H1 (cell line): ENCODE measurements around the gene CDH10. TPM values are rescaled to one million over a fixed set of nuclear protein-coding genes. Genes with fewer than 3 reads are reported as not detected.

Experiments used
- CTCF ChIA-PET: fragments of 300-600 bp; sonication (Branson Sonifier 250); formaldehyde crosslinking; loops from one replicate; lab custom pipeline; 2021; ENCODE audit not compliant: partially characterized antibody; lab: Charles Lee
- POLR2A ChIA-PET: fragments of 300-600 bp; sonication (Branson Sonifier 250); formaldehyde crosslinking; loops from one replicate; lab custom pipeline; 2021; ENCODE audit warnings: inconsistent platforms; ENCODE audit not compliant: partially characterized antibody; lab: Charles Lee
- DNase-seq, 2 experiments: peaks; one replicate each; pipeline versions ENCODE4 v3.0.0 to v3.0.0-alpha.2; 2010 to 2022; ENCODE audit warnings: low spot score in 2 of 2, low read depth in 1 of 2, mixed read lengths in 1 of 2
- FAIRE-seq: peaks from 2 replicates; lab custom pipeline; 2011; peaks lifted over from hg19 to GRCh38; lab: Jason Lieb, UNC
- H2AFZ ChIP-seq: 2 replicates; pipeline ENCODE4 v1.8.1; 2012; ENCODE audit warnings: low read length, inconsistent platforms
- H2AK5ac ChIP-seq: 2 replicates; pipeline ENCODE4 v1.6.1; 2013; ENCODE audit warnings: low read depth, low read length
- H2BK120ac ChIP-seq: replicated peaks from 2 replicates; pipeline ENCODE3; 2013; ENCODE audit warnings: low read depth, low read length, inconsistent platforms
- H2BK12ac ChIP-seq: 2 replicates; pipeline ENCODE4 v1.6.1; 2013; ENCODE audit warnings: low read depth, low read length
- H2BK15ac ChIP-seq: 2 replicates; pipeline ENCODE4 v1.6.1; 2013; ENCODE audit warnings: low read length
- H2BK20ac ChIP-seq: 2 replicates; pipeline ENCODE4 v1.6.1; 2013; ENCODE audit warnings: low read length
- H2BK5ac ChIP-seq: 2 replicates; pipeline ENCODE4 v1.6.1; 2013; ENCODE audit warnings: low read depth, low read length
- H3K14ac ChIP-seq: 2 replicates; pipeline ENCODE4 v1.6.1; 2013; ENCODE audit warnings: inconsistent platforms; ENCODE audit not compliant: insufficient read length
- H3K18ac ChIP-seq: 2 replicates; pipeline ENCODE4 v1.6.1; 2013; ENCODE audit warnings: low read length; ENCODE audit errors: extremely low read depth
- H3K23ac ChIP-seq: 2 replicates; pipeline ENCODE4 v1.6.1; 2013; ENCODE audit warnings: inconsistent platforms; ENCODE audit not compliant: insufficient read length
- H3K23me2 ChIP-seq: 2 replicates; pipeline ENCODE4 v1.6.1; 2013; ENCODE audit warnings: low read depth, low read length
- H3K27ac ChIP-seq: 2 replicates; pipeline ENCODE4 v1.6.1; 2011; ENCODE audit warnings: low read depth, low read length, inconsistent platforms
- H3K27me3 ChIP-seq, 4 experiments: replicated peaks in 1 of 4; 1 replicate in 1 of 4; 2 replicates in 3 of 4; pipeline versions ENCODE4 v1.6.1 to v1.8.1; 2011 to 2013; ENCODE audit warnings: low read length in 3 of 4, mild to moderate bottlenecking in 3 of 4, inconsistent platforms in 2 of 4, mixed read lengths in 2 of 4, moderate library complexity in 1 of 4; ENCODE audit not compliant: control insufficient read depth in 3 of 4, insufficient read depth in 3 of 4; ENCODE audit errors: extremely low read depth in 1 of 4
- H3K36me3 ChIP-seq, 4 experiments: 2 replicates each; pipeline versions ENCODE4 v1.6.1 to v1.8.1; 2011 to 2013; ENCODE audit warnings: mild to moderate bottlenecking in 4 of 4, low read length in 3 of 4, moderate library complexity in 2 of 4, control low read depth in 1 of 4, inconsistent platforms in 1 of 4; ENCODE audit not compliant: insufficient read depth in 4 of 4, control insufficient read depth in 2 of 4
- H3K4ac ChIP-seq: replicated peaks from 2 replicates; pipeline ENCODE3; 2013; ENCODE audit warnings: low read length, low read depth, mixed read lengths, inconsistent platforms; ENCODE audit not compliant: insufficient read length
- H3K4me1 ChIP-seq, 4 experiments: replicated peaks in 1 of 4; 1 replicate in 1 of 4; 2 replicates in 3 of 4; pipeline versions ENCODE4 v1.6.1 to v1.8.1; 2011 to 2013; ENCODE audit warnings: low read length in 3 of 4, inconsistent platforms in 2 of 4, mixed read lengths in 1 of 4; ENCODE audit not compliant: insufficient read depth in 4 of 4, control insufficient read depth in 3 of 4
- H3K4me2 ChIP-seq, 2 experiments: 2 replicates each; pipeline versions ENCODE4 v1.6.1 to v1.8.1; 2011 to 2013; ENCODE audit warnings: low read depth in 2 of 2, low read length in 2 of 2, control low read depth in 1 of 2, inconsistent platforms in 1 of 2, mild to moderate bottlenecking in 1 of 2; ENCODE audit not compliant: insufficient read depth in 1 of 2
- H3K4me3 ChIP-seq, 4 experiments: fragments of 200-600, 300-600 bp in 1 of 4; sonication (generic), shearing (Covaris generic), sonication (Bioruptor Twin) in 1 of 4; 2 replicates each; pipeline versions ENCODE4 v1.5.1 to v1.8.1; 2011 to 2016; ENCODE audit warnings: low read length in 4 of 4, low read depth in 3 of 4, control low read depth in 2 of 4, inconsistent platforms in 2 of 4, mild to moderate bottlenecking in 2 of 4, mixed read lengths in 1 of 4, moderate library complexity in 1 of 4; ENCODE audit not compliant: insufficient read depth in 2 of 4; ENCODE audit errors: extremely low read depth in 1 of 4
- H3K56ac ChIP-seq: replicated peaks from 2 replicates; pipeline ENCODE3; 2013; ENCODE audit warnings: low read depth, mild to moderate bottlenecking, mixed read lengths, low read length, inconsistent platforms; ENCODE audit not compliant: insufficient read length
- H3K79me1 ChIP-seq: 2 replicates; pipeline ENCODE4 v1.6.1; 2013; ENCODE audit warnings: low read depth, low read length, control low read depth
- H3K79me2 ChIP-seq, 2 experiments: 2 replicates each; pipeline versions ENCODE4 v1.6.1 to v1.8.1; 2012 to 2013; ENCODE audit warnings: low read length in 2 of 2, mild to moderate bottlenecking in 2 of 2, inconsistent platforms in 1 of 2; ENCODE audit not compliant: insufficient read depth in 2 of 2, control insufficient read depth in 1 of 2
- H3K9ac ChIP-seq, 4 experiments: replicated peaks in 1 of 4; 1 replicate in 1 of 4; 2 replicates in 3 of 4; pipeline versions ENCODE4 v1.6.1 to v1.8.1; 2011 to 2013; ENCODE audit warnings: low read depth in 3 of 4, low read length in 3 of 4, control low read depth in 2 of 4, mild to moderate bottlenecking in 2 of 4, moderate library complexity in 2 of 4, inconsistent platforms in 1 of 4; ENCODE audit errors: extremely low read depth in 1 of 4
- H3K9me3 ChIP-seq, 2 experiments: 2 replicates each; pipeline versions ENCODE4 v1.6.1 to v1.8.1; 2012 to 2013; ENCODE audit warnings: mild to moderate bottlenecking in 2 of 2, moderate library complexity in 2 of 2, control low read depth in 1 of 2, inconsistent platforms in 1 of 2, low read depth in 1 of 2, low read length in 1 of 2, mixed read lengths in 1 of 2; ENCODE audit not compliant: insufficient read depth in 2 of 2
- H4K20me1 ChIP-seq, 2 experiments: replicated peaks in 1 of 2; 2 replicates each; pipeline versions ENCODE3 to v1.8.1; 2011 to 2013; ENCODE audit warnings: inconsistent platforms in 2 of 2, low read length in 2 of 2, mild to moderate bottlenecking in 1 of 2; ENCODE audit not compliant: insufficient read depth in 2 of 2, control insufficient read depth in 1 of 2
- H4K5ac ChIP-seq: 2 replicates; pipeline ENCODE4 v1.6.1; 2013; ENCODE audit warnings: low read length, low read depth, mixed read lengths, inconsistent platforms; ENCODE audit not compliant: insufficient read length
- H4K8ac ChIP-seq: 2 replicates; pipeline ENCODE4 v1.8.0; 2013; ENCODE audit warnings: mild to moderate bottlenecking, moderate library complexity, low read length, inconsistent platforms; ENCODE audit not compliant: insufficient read depth; ENCODE audit errors: extremely low read depth
- H4K91ac ChIP-seq: replicated peaks from 2 replicates; pipeline ENCODE3; 2013; ENCODE audit warnings: low read length, mixed read lengths, inconsistent platforms; ENCODE audit not compliant: insufficient read length
- ASH2L ChIP-seq: fragments of 200-600, 300-600 bp; sonication (generic); IDR thresholded peaks from one replicate; pipeline ENCODE4 v1.7.1; 2017; ENCODE audit warnings: low read length
- CBX8 ChIP-seq: fragments of 300-800, 300-1000 bp; sonication (generic); IDR thresholded peaks from 2 replicates; pipeline ENCODE4 v1.7.1; 2016; ENCODE audit warnings: low read depth, low read length, borderline replicate concordance
- CEBPB ChIP-seq: IDR thresholded peaks from 2 replicates; pipeline ENCODE4 v1.6.1; 2012; ENCODE audit warnings: low read depth, low read length
- CHD2 ChIP-seq: IDR thresholded peaks from 2 replicates; pipeline ENCODE4 v1.6.1; 2012; ENCODE audit warnings: low read length, improper control_type of control experiment
- CTBP2 ChIP-seq: IDR thresholded peaks from 2 replicates; pipeline ENCODE4 v1.7.0; 2011; ENCODE audit warnings: borderline replicate concordance, mild to moderate bottlenecking, moderate library complexity, mixed read lengths, low read length; ENCODE audit not compliant: insufficient read depth, insufficient read length
- EP300 ChIP-seq, 2 experiments: IDR thresholded peaks; 1 replicate in 1 of 2; 2 replicates in 1 of 2; pipeline ENCODE4 v1.6.1; 2011 to 2012; ENCODE audit warnings: low read depth in 2 of 2, low read length in 2 of 2, mild to moderate bottlenecking in 2 of 2, borderline replicate concordance in 1 of 2, inconsistent platforms in 1 of 2, moderate library complexity in 1 of 2
- GABPA ChIP-seq: IDR thresholded peaks from 2 replicates; pipeline ENCODE4 v1.6.1; 2011; ENCODE audit warnings: mild to moderate bottlenecking, low read length, moderate library complexity, borderline replicate concordance; ENCODE audit not compliant: insufficient read depth
- JUN ChIP-seq: IDR thresholded peaks from 2 replicates; pipeline ENCODE4 v1.6.1; 2011; ENCODE audit warnings: low read depth, mild to moderate bottlenecking, improper control_type of control experiment, low read length
- PHF8 ChIP-seq: fragments of 200-600 bp; sonication (generic); conservative IDR thresholded peaks from 2 replicates; pipeline ENCODE4 v1.7.1; 2012; ENCODE audit warnings: low read depth, mild to moderate bottlenecking, inconsistent platforms, low read length, moderate library complexity
- RXRA ChIP-seq: IDR thresholded peaks from 2 replicates; pipeline ENCODE4 v1.6.1; 2011; ENCODE audit warnings: low read depth, mild to moderate bottlenecking, low read length, moderate library complexity; ENCODE audit not compliant: insufficient read depth
- TEAD4 ChIP-seq: IDR thresholded peaks from 2 replicates; pipeline ENCODE4 v1.6.1; 2012; ENCODE audit warnings: low read depth, low read length, inconsistent platforms, mixed read lengths
- WGBS, 2 experiments: shearing (Covaris generic) in 1 of 2; methylation state at CpG; one replicate each; pipeline versions ENCODE4 v1.1.6 to v1.1.7; 2013 to 2015; ENCODE audit warnings: low lambda C conversion rate in 2 of 2, mixed read lengths in 2 of 2, inconsistent platforms in 1 of 2, low coverage in 1 of 2, missing lambda C conversion rate in 1 of 2; ENCODE audit not compliant: insufficient replicate concordance in 2 of 2, insufficient coverage in 1 of 2, insufficient read length in 1 of 2; ENCODE audit errors: extremely low coverage in 1 of 2, missing lambda C conversion rate in 1 of 2; 5-methylcytosine and 5-hydroxymethylcytosine counted together
- polyA plus RNA-seq, 7 experiments: library from polyadenylated mRNA; depleted of rRNA in 3 of 7; stranded (reverse) in 5 of 7; unstranded in 2 of 7; fragments of >200 nt in 5 of 7; fragments of 200-250 nt in 2 of 7; gene quantifications; 1 replicate in 5 of 7; 2 replicates in 1 of 7; 4 replicates in 1 of 7; pipeline versions ENCODE4 v1.2.1 to v1.2.3, GENCODE V29; 2011 to 2013; ENCODE audit warnings: missing spikeins in 2 of 7, mixed read lengths in 2 of 7
- total RNA-seq: library from RNA; stranded (reverse); fragmentation: NEBNext Ultra II Directional; extraction: Animal tissue kit (Norgen Biotek cat#: 25700); gene quantifications from 2 replicates; pipeline ENCODE4 v1.2.1, GENCODE V29; 2021
- TF ChIP-seq, protein P1 (sequence below), 3 experiments: IDR thresholded peaks; 1 replicate in 2 of 3; 2 replicates in 1 of 3; pipeline versions ENCODE4 v1.5.1 to v1.6.1; 2011; ENCODE audit warnings: low read length in 3 of 3, mild to moderate bottlenecking in 3 of 3, inconsistent platforms in 2 of 3, low read depth in 1 of 3, moderate library complexity in 1 of 3; ENCODE audit not compliant: insufficient read depth in 1 of 3; ENCODE audit errors: control extremely low read depth in 1 of 3

CDH10 gene
- total and polyA plus RNA-seq, 2 of the 8 experiments (the other 6 are each of a cell fraction or from before 2014, with no cell fraction given), result 0.11 TPM; not detected in 1

DNA sequence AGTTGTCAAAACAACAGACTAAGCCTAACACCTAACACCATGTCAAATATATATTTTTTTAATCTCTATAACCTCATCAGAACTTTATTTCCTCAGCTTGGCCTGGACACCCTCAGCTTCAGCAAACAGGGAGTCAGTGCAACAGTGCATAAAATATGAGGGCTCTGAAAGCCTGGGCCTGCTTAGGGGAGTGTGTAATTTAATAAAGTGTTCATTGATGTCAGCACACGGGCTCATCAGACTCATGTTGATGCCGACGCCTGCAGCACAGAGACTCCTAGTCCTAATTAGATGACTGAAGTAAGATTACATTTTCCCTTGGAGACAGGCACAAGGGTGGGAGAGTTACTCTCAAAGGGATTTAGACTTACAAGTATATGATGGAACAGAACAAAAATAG lies 37.8 kb downstream of the CDH10 start:
- H4K20me1 ChIP-seq, result no peaks in the 10 kb centered on the region
- no peaks in the 10 kb centered on the region for H3K79me1 ChIP-seq
- H3K23ac ChIP-seq, result no peak overlapping the region
- ChIA-PET POLR2A (no interaction called here), CTCF (no interaction called here)
- no peaks in the 10 kb centered on the region for H3K4me1 ChIP-seq
- FAIRE-seq (no peak), DNase-seq (no peak)
- H3K27me3 ChIP-seq, result no peaks in the 10 kb centered on the region
- H4K8ac ChIP-seq, result no peak overlapping the region
- no peak overlapping the region for H3K18ac ChIP-seq
- no peaks in the 10 kb centered on the region for H3K79me2 ChIP-seq
- H3K4ac ChIP-seq, result no peak overlapping the region
- no peak overlapping the region for H2BK12ac ChIP-seq
- no peak overlapping the region for H3K27ac ChIP-seq
- H2BK120ac ChIP-seq, result no peak overlapping the region
- 96% methylated on average over 3 of the region's 3 CpGs; no CpG with 5 or more reads in 1 of the 2 experiments for WGBS, 2 experiments
- no peak overlapping the region for H2BK20ac ChIP-seq
- H3K4me3 ChIP-seq, result no peak overlapping the region
- H2BK15ac ChIP-seq, result no peak overlapping the region
- no peak overlapping the region for H3K4me2 ChIP-seq
- H2AFZ ChIP-seq, result no peak overlapping the region
- H3K9me3 ChIP-seq, result no peaks in the 10 kb centered on the region
- H3K36me3 ChIP-seq, result no peaks in the 10 kb centered on the region
- no peak overlapping the region for H2BK5ac ChIP-seq
- TF ChIP-seq CBX8 (no peak), PHF8 (no peak), JUN (no peak), CHD2 (no peak), EP300 (IDR thresholded peaks at IDR 0.05; ENCODE audit: borderline replicate concordance in 1 of 2, low read depth in 2 of 2, low read length in 2 of 2) (no peak), ASH2L (no peak), GABPA (no peak), TEAD4 (no peak), CEBPB (no peak), CTBP2 (no peak), RXRA (no peak)
- TF ChIP-seq, protein P1, sequence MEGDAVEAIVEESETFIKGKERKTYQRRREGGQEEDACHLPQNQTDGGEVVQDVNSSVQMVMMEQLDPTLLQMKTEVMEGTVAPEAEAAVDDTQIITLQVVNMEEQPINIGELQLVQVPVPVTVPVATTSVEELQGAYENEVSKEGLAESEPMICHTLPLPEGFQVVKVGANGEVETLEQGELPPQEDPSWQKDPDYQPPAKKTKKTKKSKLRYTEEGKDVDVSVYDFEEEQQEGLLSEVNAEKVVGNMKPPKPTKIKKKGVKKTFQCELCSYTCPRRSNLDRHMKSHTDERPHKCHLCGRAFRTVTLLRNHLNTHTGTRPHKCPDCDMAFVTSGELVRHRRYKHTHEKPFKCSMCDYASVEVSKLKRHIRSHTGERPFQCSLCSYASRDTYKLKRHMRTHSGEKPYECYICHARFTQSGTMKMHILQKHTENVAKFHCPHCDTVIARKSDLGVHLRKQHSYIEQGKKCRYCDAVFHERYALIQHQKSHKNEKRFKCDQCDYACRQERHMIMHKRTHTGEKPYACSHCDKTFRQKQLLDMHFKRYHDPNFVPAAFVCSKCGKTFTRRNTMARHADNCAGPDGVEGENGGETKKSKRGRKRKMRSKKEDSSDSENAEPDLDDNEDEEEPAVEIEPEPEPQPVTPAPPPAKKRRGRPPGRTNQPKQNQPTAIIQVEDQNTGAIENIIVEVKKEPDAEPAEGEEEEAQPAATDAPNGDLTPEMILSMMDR (IDR thresholded peaks at IDR 0.05; ENCODE audit: control extremely low read depth in 1 of 3, insufficient read depth in 1 of 3, low read depth in 1 of 3, low read length in 3 of 3), result no peak
- H4K91ac ChIP-seq, result no peak overlapping the region
- no peaks in the 10 kb centered on the region for H3K23me2 ChIP-seq
- H2AK5ac ChIP-seq, result no peak overlapping the region
- H3K9ac ChIP-seq, result no peak overlapping the region
- H3K56ac ChIP-seq, result no peak overlapping the region
- no peak overlapping the region for H4K5ac ChIP-seq
- H3K14ac ChIP-seq, result no peak overlapping the region
